DND-41 (cell line): ENCODE results near the gene IGSF21.

ENCODE experiments used
- ATAC-seq: fragments of 200-7000 bp; cut with Tn5 transposase; 3 replicates; pipeline ENCODE4 v1.9.1; 2021; ENCODE audit warnings: low read depth; ENCODE audit not compliant: insufficient read depth
- DNase-seq: peaks from one replicate; pipeline ENCODE4 v3.0.0-alpha.2; 2020
- H2AFZ ChIP-seq: 2 replicates; pipeline ENCODE4 v1.6.0; 2012; ENCODE audit warnings: low read depth, low read length
- H3K27ac ChIP-seq: 2 replicates; pipeline ENCODE4 v1.5.1; 2012; ENCODE audit warnings: low read length, inconsistent platforms
- H3K27me3 ChIP-seq: fragments of 200-600 bp; sonication (generic); 2 replicates; pipeline ENCODE4 v1.6.0; 2012; ENCODE audit warnings: low read length, mild to moderate bottlenecking, inconsistent platforms; ENCODE audit not compliant: insufficient read depth, poor library complexity
- H3K36me3 ChIP-seq: 2 replicates; pipeline ENCODE4 v1.5.1; 2012; ENCODE audit warnings: low read length, inconsistent platforms; ENCODE audit not compliant: insufficient read depth
- H3K4me1 ChIP-seq: 2 replicates; pipeline ENCODE4 v1.5.1; 2012; ENCODE audit warnings: mild to moderate bottlenecking, low read length; ENCODE audit not compliant: insufficient read depth
- H3K4me2 ChIP-seq: 2 replicates; pipeline ENCODE4 v1.6.0; 2012; ENCODE audit warnings: mild to moderate bottlenecking, moderate library complexity, low read length, inconsistent platforms; ENCODE audit not compliant: insufficient read depth
- H3K4me3 ChIP-seq, 2 experiments: fragments of 200-600 bp in 1 of 2; shearing (Covaris generic) in 1 of 2; 2 replicates each; pipeline ENCODE4 v1.5.1; 2012 to 2016; ENCODE audit warnings: inconsistent platforms in 2 of 2, low read length in 2 of 2, mild to moderate bottlenecking in 2 of 2, low read depth in 1 of 2, moderate library complexity in 1 of 2
- H3K79me2 ChIP-seq: 2 replicates; pipeline ENCODE4 v1.6.0; 2012; ENCODE audit warnings: low read length, inconsistent platforms; ENCODE audit not compliant: insufficient read depth
- H3K9ac ChIP-seq: 2 replicates; pipeline ENCODE4 v1.6.0; 2012; ENCODE audit warnings: low read depth, mild to moderate bottlenecking, inconsistent platforms, low read length, moderate library complexity
- H3K9me3 ChIP-seq: 2 replicates; pipeline ENCODE4 v1.5.1; 2012; ENCODE audit warnings: low read length, moderate library complexity, mild to moderate bottlenecking, inconsistent platforms; ENCODE audit not compliant: insufficient read depth, severe bottlenecking
- H4K20me1 ChIP-seq: 2 replicates; pipeline ENCODE4 v1.6.0; 2012; ENCODE audit warnings: low read length; ENCODE audit not compliant: insufficient read depth
- EZH2 ChIP-seq: IDR thresholded peaks from 3 replicates; pipeline ENCODE4 v1.6.1; 2012; ENCODE audit warnings: borderline replicate concordance, low read depth, mild to moderate bottlenecking, moderate library complexity, low read length, inconsistent platforms; ENCODE audit not compliant: severe bottlenecking
- TF ChIP-seq, protein P1 (sequence below): IDR thresholded peaks from 2 replicates; pipeline ENCODE4 v1.5.1; 2012; ENCODE audit warnings: borderline replicate concordance, low read length, moderate library complexity, mild to moderate bottlenecking; ENCODE audit not compliant: poor library complexity, severe bottlenecking; ENCODE audit errors: extremely low read depth

Gene IGSF21

DNA sequence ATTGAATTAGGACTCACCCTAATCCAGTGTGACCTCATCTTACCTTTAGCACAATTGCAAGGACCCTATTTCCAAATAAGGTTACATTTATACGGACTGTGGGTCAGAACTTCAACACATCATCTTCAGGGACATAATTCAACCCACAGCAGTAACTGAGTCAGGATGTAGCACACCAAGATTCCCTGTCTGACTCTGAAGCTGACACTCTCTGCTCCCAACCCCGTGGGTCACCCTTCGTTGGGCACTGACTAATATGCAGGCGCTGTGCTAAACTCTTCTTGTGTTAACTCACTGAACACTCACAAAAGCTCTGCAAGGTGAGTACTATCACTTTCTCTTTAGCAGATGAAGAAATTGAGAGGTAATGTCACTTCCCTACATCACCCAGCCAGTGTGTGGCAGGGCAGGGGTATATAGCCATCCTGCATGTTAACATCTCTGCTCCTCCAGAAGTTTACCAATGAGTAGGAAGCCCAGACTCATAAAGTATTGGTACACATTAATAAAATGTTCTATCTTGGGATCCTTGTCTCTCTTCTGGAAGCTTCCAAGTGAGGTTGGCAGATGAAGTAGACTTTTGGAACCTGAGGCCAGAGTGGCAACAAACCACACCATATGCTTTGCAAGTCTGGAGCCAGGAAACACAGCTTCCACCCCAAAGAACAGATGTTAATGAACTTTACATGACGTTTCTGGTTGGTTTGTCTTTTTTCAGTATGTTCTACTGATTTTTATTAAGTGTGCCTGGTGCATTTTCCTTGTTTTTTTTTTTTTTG is 233.9 kb downstream of the IGSF21 start:
- Histone ChIP-seq H3K27ac (no peak overlapping the region), H3K9ac (no peak overlapping the region), H3K4me1 (no peaks in the 10 kb centered on the region), H4K20me1 (no peaks in the 10 kb centered on the region), H3K36me3 (no peaks in the 10 kb centered on the region), H3K4me2 (no peak overlapping the region), H3K9me3 (no peaks in the 10 kb centered on the region), H3K4me3 (no peak overlapping the region), H2AFZ (no peak overlapping the region), H3K79me2 (no peaks in the 10 kb centered on the region), H3K27me3 (peaks cover 5% of the 10 kb centered on the region)
- TF ChIP-seq, protein P1, sequence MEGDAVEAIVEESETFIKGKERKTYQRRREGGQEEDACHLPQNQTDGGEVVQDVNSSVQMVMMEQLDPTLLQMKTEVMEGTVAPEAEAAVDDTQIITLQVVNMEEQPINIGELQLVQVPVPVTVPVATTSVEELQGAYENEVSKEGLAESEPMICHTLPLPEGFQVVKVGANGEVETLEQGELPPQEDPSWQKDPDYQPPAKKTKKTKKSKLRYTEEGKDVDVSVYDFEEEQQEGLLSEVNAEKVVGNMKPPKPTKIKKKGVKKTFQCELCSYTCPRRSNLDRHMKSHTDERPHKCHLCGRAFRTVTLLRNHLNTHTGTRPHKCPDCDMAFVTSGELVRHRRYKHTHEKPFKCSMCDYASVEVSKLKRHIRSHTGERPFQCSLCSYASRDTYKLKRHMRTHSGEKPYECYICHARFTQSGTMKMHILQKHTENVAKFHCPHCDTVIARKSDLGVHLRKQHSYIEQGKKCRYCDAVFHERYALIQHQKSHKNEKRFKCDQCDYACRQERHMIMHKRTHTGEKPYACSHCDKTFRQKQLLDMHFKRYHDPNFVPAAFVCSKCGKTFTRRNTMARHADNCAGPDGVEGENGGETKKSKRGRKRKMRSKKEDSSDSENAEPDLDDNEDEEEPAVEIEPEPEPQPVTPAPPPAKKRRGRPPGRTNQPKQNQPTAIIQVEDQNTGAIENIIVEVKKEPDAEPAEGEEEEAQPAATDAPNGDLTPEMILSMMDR: no peak
- no peak for TF ChIP-seq EZH2
- DNase-seq (no peak), ATAC-seq (no peak)

DNA sequence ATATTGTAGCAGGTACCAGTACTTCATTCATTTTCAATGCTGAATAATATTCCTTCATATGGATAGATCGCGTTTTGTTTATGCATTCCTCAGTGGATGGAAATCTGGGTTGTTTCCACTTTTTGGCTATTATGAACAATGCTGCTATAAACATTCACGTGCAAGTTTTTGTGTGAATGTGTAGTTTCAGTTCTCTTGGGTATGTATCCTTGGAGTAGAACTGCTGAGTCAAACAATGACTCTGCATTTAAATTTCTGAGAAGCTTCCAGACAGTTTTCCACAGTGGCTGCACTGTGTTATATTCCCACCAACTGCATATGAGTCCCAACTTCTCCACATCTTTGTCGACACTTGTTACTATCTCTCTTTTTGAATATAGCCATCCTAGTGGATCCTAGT is 235.1 kb downstream of the IGSF21 start:
- H3K4me3 ChIP-seq: no peak overlapping the region
- H3K9ac ChIP-seq: no peak overlapping the region
- H3K36me3 ChIP-seq: no peaks in the 10 kb centered on the region
- no peak overlapping the region for H2AFZ ChIP-seq
- DNase-seq: no peak
- no peak for ATAC-seq
- H3K27me3 ChIP-seq: peaks cover 5% of the 10 kb centered on the region
- no peaks in the 10 kb centered on the region; the same call in 1 of the 2 replicates for H4K20me1 ChIP-seq
- no peaks in the 10 kb centered on the region for H3K4me1 ChIP-seq
- TF ChIP-seq, protein P1: no peak
- no peak for TF ChIP-seq EZH2
- H3K9me3 ChIP-seq: no peaks in the 10 kb centered on the region
- no peak overlapping the region for H3K27ac ChIP-seq
- no peak overlapping the region for H3K4me2 ChIP-seq
- no peaks in the 10 kb centered on the region for H3K79me2 ChIP-seq

DNA sequence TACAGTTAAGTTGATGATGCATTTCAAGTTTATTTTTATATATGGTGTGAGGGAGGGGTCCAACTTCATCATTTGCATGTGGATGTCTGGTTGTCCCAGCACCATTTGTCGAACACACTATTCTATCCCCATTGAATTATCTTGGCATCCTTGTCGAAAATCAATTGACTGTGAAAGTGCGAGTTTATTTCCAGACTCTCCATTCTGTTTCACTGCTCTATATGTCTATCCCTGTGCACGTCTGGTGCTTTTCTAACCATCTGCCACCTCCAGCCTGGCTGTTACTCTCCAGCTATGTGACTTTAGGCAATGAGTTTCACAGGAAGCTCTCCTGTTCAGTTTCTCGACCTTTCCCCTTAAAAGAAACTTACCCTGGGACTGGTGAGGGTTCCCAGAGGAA is 236.0 kb downstream of the IGSF21 start:
- Histone ChIP-seq H3K4me1 (no peaks in the 10 kb centered on the region), H3K36me3 (no peaks in the 10 kb centered on the region), H3K9me3 (no peaks in the 10 kb centered on the region), H3K79me2 (no peaks in the 10 kb centered on the region), H3K27ac (no peak overlapping the region), H4K20me1 (no peaks in the 10 kb centered on the region; the same call in 1 of the 2 replicates), H3K4me2 (no peak overlapping the region), H2AFZ (no peak overlapping the region), H3K4me3 (no peak overlapping the region), H3K27me3 (peaks cover 8% of the 10 kb centered on the region), H3K9ac (no peak overlapping the region)
- TF ChIP-seq EZH2: no peak
- ATAC-seq (no peak), DNase-seq (no peak)

DNA sequence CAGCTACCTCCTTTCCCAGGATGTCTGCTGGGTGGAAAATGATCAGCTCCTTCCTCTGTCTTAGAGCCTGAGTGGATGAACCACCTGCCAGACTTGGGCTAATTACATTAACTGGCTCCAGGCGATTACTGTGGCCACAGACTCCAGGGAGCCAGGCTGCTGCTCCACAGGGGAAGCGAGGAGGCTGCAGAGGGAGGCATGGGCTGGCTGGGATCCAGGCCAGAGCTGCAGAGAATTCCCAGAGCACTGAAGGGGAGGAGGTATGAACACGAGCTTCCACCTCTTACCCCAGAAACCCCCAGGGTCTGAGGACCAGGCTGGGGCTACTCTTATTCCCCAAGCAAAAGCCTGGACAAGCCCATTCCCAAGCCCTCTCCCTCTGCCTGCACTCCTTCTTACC is 237.2 kb downstream of the IGSF21 start:
- Histone ChIP-seq H4K20me1 (no peaks in the 10 kb centered on the region; the same call in 1 of the 2 replicates), H3K27ac (no peak overlapping the region), H3K4me3 (no peak overlapping the region), H3K4me1 (no peaks in the 10 kb centered on the region), H3K79me2 (no peaks in the 10 kb centered on the region), H3K27me3 (peaks cover 11% of the 10 kb centered on the region), H3K9me3 (no peaks in the 10 kb centered on the region), H3K4me2 (no peak overlapping the region), H3K9ac (no peak overlapping the region), H2AFZ (no peak overlapping the region), H3K36me3 (no peaks in the 10 kb centered on the region)
- ATAC-seq: no peak
- TF ChIP-seq, protein P1: no peak
- no peak for TF ChIP-seq EZH2
- DNase-seq: no peak
